K562 (cell line): ENCODE data around the gene EIF3K. TPM values are rescaled to one million over a fixed set of nuclear protein-coding genes. Genes with fewer than 3 reads are reported as not detected.

Experiments used
- ARID3A ChIP-seq: IDR thresholded peaks from 2 replicates; pipeline ENCODE4 v1.6.1; 2012; ENCODE audit warnings: low read depth, low read length, improper control_type of control experiment, borderline replicate concordance
- EGR1 ChIP-seq: fragments of 450-650 bp; conservative IDR thresholded peaks from 2 replicates; pipeline ENCODE4 v1.6.1; 2017; ENCODE audit warnings: mild to moderate bottlenecking
- MCM3 ChIP-seq: fragments of 450-650 bp; IDR thresholded peaks from 2 replicates; pipeline ENCODE4 v1.6.1; 2016
- RFX5 ChIP-seq: IDR thresholded peaks from 2 replicates; pipeline ENCODE4 v1.6.1; 2011; ENCODE audit warnings: low read depth, mild to moderate bottlenecking, improper control_type of control experiment, low read length
- RHOXF2B ChIP-seq: fragments of 250-450 bp; sonication (Bioruptor Pico); conservative IDR thresholded peaks from 2 replicates; pipeline ENCODE4 v1.5.1; 2021
- SAFB ChIP-seq: fragments of 200-400 bp; formaldehyde crosslinking; IDR thresholded peaks from 2 replicates; pipeline ENCODE4 v1.6.1; 2017; ENCODE audit warnings: low read depth, low read length, borderline replicate concordance
- SRF ChIP-seq, 2 experiments: fragments of 250-450, 450-650 bp in 1 of 2; sonication (Bioruptor Pico) in 1 of 2; sonication (generic) in 1 of 2; formaldehyde crosslinking; IDR thresholded peaks; 2 replicates each; pipeline versions ENCODE4 v1.5.0 to v1.5.1; 2020 to 2022; ENCODE audit warnings: mild to moderate bottlenecking in 1 of 2, missing genetic modification reagents in 1 of 2
- TAF9B ChIP-seq: fragments of 450-650 bp; IDR thresholded peaks from 2 replicates; pipeline ENCODE4 v1.6.1; 2018; ENCODE audit warnings: mild to moderate bottlenecking; ENCODE audit not compliant: partially characterized antibody
- TARDBP ChIP-seq: fragments of 450-650 bp; IDR thresholded peaks from 2 replicates; pipeline ENCODE4 v1.6.1; 2016
- THAP12 ChIP-seq: fragments of 250-450 bp; sonication (Bioruptor Pico); IDR thresholded peaks from 2 replicates; pipeline ENCODE4 v1.9.0; 2021; ENCODE audit warnings: mild to moderate bottlenecking, inconsistent platforms
- ZFP36 ChIP-seq: fragments of 150-350 bp; IDR thresholded peaks from 2 replicates; pipeline ENCODE4 v1.6.1; 2018; ENCODE audit warnings: low read length, low read depth; ENCODE audit not compliant: partially characterized antibody
- ZNF133 ChIP-seq: fragments of 250-450 bp; sonication (Bioruptor Pico); IDR thresholded peaks from 2 replicates; pipeline ENCODE4 v1.4.0; 2020; ENCODE audit warnings: mild to moderate bottlenecking
- ZSCAN29 ChIP-seq: fragments of 450-650 bp; IDR thresholded peaks from 2 replicates; pipeline ENCODE4 v1.6.1; 2017
- polyA plus RNA-seq, 8 experiments: library from polyadenylated mRNA; depleted of rRNA in 4 of 8; stranded (reverse) in 5 of 8; unstranded in 3 of 8; fragments of >200 nt; fragmentation: Nextera tagmentation in 2 of 8; fragmentation: Illumina TruSeq in 1 of 8; extraction: Ambion mirVana in 2 of 8; extraction: Trizol in 1 of 8; gene quantifications; 2 replicates each; pipeline versions ENCODE4 v1.2.1 to v1.2.3, GENCODE V29; 2011 to 2014; ENCODE audit warnings: inconsistent platforms in 1 of 8, missing spikeins in 1 of 8
- total RNA-seq, 7 experiments: library from RNA; depleted of rRNA in 6 of 7; stranded (reverse); fragments of >200 nt in 6 of 7; fragmentation: Illumina TruSeq in 2 of 7; extraction: Trizol in 2 of 7; gene quantifications; 2 replicates each; pipeline versions ENCODE4 v1.2.1 to v1.2.3, GENCODE V29; 2011 to 2021; ENCODE audit warnings: low replicate concordance in 1 of 7
- TF ChIP-seq, protein P1 (sequence below), 2 experiments: fragments of 450-650 bp; IDR thresholded peaks; 2 replicates each; pipeline ENCODE4 v1.6.1; 2018; ENCODE audit warnings: mild to moderate bottlenecking in 2 of 2, low read depth in 1 of 2; ENCODE audit not compliant: partially characterized antibody in 2 of 2
- TF ChIP-seq, protein P2 (sequence below): fragments of 200-400 bp; formaldehyde crosslinking; IDR thresholded peaks from 2 replicates; pipeline ENCODE4 v1.6.1; 2017; ENCODE audit warnings: mild to moderate bottlenecking, low read depth, low read length, moderate library complexity
- TF ChIP-seq, protein P3 (sequence below): conservative IDR thresholded peaks from 2 replicates; pipeline ENCODE4 v1.6.1; 2011; ENCODE audit warnings: low read depth, mild to moderate bottlenecking, low read length; ENCODE audit not compliant: control insufficient read depth

The EIF3K gene
- total and polyA plus RNA-seq, 9 of the 15 experiments (the other 6 are each of a cell fraction or from before 2014, with no cell fraction given) = 387 to 1,827 (median 733) TPM

DNA sequence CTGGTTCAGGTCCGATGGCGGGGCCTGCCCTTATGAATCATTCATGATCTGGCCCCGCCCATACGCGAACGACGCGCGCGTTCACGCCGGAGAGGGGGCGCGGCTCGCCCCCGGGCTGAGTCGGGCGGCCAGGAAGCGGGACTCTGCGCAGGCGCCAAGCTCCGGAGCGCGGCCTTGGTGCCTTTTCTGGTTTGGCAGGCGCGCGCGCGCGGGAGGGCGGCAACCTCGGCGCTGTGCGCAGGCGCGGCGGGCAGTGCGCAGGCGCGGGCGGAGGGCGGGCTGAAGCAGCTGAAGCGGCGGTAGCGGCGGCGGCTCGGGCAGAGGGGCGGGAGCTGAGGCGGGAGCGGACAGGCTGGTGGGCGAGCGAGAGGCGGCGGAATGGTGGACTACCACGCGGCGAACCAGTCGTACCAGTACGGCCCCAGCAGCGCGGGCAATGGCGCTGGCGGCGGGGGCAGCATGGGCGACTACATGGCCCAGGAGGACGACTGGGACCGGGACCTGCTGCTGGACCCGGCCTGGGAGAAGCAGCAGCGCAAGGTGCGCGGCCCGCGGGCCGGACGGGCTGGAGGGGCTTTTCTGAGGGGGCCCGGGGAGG lies 28.5 kb downstream of the EIF3K start, which contains the start of gene ACTN4 (continued):
- TF ChIP-seq TAF9B = no peak
- no peak for TF ChIP-seq ARID3A
- TF ChIP-seq SRF (CRISPR knock-in tag; IDR thresholded peaks at IDR 0.05) = peak in 1 of 2 experiments; percentile 81; a peak in 2 of 4 replicates
- no peak for TF ChIP-seq MCM3
- peak; percentile 58 for TF ChIP-seq EGR1
- 0 out of 2 replicates have a peak, but pooled peaks have one; percentile 40 for TF ChIP-seq RHOXF2B (CRISPR knock-in tag)
- peak; percentile 97 for TF ChIP-seq THAP12
- no peak for TF ChIP-seq ZNF133
- TF ChIP-seq SAFB = no peak
- TF ChIP-seq, protein P1, sequence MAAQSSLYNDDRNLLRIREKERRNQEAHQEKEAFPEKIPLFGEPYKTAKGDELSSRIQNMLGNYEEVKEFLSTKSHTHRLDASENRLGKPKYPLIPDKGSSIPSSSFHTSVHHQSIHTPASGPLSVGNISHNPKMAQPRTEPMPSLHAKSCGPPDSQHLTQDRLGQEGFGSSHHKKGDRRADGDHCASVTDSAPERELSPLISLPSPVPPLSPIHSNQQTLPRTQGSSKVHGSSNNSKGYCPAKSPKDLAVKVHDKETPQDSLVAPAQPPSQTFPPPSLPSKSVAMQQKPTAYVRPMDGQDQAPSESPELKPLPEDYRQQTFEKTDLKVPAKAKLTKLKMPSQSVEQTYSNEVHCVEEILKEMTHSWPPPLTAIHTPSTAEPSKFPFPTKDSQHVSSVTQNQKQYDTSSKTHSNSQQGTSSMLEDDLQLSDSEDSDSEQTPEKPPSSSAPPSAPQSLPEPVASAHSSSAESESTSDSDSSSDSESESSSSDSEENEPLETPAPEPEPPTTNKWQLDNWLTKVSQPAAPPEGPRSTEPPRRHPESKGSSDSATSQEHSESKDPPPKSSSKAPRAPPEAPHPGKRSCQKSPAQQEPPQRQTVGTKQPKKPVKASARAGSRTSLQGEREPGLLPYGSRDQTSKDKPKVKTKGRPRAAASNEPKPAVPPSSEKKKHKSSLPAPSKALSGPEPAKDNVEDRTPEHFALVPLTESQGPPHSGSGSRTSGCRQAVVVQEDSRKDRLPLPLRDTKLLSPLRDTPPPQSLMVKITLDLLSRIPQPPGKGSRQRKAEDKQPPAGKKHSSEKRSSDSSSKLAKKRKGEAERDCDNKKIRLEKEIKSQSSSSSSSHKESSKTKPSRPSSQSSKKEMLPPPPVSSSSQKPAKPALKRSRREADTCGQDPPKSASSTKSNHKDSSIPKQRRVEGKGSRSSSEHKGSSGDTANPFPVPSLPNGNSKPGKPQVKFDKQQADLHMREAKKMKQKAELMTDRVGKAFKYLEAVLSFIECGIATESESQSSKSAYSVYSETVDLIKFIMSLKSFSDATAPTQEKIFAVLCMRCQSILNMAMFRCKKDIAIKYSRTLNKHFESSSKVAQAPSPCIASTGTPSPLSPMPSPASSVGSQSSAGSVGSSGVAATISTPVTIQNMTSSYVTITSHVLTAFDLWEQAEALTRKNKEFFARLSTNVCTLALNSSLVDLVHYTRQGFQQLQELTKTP (IDR thresholded peaks at IDR 0.05; ENCODE audit: low read depth in 1 of 2, partially characterized antibody in 2 of 2) = no peak
- no peak for TF ChIP-seq RFX5
- TF ChIP-seq, protein P2, sequence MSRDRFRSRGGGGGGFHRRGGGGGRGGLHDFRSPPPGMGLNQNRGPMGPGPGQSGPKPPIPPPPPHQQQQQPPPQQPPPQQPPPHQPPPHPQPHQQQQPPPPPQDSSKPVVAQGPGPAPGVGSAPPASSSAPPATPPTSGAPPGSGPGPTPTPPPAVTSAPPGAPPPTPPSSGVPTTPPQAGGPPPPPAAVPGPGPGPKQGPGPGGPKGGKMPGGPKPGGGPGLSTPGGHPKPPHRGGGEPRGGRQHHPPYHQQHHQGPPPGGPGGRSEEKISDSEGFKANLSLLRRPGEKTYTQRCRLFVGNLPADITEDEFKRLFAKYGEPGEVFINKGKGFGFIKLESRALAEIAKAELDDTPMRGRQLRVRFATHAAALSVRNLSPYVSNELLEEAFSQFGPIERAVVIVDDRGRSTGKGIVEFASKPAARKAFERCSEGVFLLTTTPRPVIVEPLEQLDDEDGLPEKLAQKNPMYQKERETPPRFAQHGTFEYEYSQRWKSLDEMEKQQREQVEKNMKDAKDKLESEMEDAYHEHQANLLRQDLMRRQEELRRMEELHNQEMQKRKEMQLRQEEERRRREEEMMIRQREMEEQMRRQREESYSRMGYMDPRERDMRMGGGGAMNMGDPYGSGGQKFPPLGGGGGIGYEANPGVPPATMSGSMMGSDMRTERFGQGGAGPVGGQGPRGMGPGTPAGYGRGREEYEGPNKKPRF = no peak
- TF ChIP-seq ZFP36 = no peak
- TF ChIP-seq, protein P3, sequence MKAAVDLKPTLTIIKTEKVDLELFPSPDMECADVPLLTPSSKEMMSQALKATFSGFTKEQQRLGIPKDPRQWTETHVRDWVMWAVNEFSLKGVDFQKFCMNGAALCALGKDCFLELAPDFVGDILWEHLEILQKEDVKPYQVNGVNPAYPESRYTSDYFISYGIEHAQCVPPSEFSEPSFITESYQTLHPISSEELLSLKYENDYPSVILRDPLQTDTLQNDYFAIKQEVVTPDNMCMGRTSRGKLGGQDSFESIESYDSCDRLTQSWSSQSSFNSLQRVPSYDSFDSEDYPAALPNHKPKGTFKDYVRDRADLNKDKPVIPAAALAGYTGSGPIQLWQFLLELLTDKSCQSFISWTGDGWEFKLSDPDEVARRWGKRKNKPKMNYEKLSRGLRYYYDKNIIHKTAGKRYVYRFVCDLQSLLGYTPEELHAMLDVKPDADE = peak; percentile 38; the same call in 1 of the 2 replicates
- TF ChIP-seq TARDBP = 0 out of 2 replicates have a peak, but pooled peaks have one; percentile 40
- TF ChIP-seq ZSCAN29 = no peak; the same call in 1 of the 2 replicates
